ENCODE measurements around the gene ERG.

ERG gene

GRCh38 chr21:38474796-38475195 lies 23.5 kb downstream of the ERG start:
- TF ChIP-seq CTCF (conservative IDR thresholded peaks at IDR 0.05; ENCODE audit: low read depth, low read length), result no peak
- Histone ChIP-seq H3K4me1 (ENCODE audit: low read depth, poor library complexity, severe bottlenecking) (peaks cover 11% of the 10 kb centered on the region), H3K9ac (no peak overlapping the region), H3K4me3 (IDR thresholded peaks at IDR 0.05; ENCODE audit: insufficient read depth, low read depth, low read length) (no peak overlapping the region), H3K27ac (no peak overlapping the region), H3K36me3 (ENCODE audit: insufficient read depth) (no peaks in the 10 kb centered on the region), H3K4me2 (no peak overlapping the region), H4K20me1 (ENCODE audit: insufficient read depth) (no peaks in the 10 kb centered on the region), H2AFZ (ENCODE audit: low read depth) (no peak overlapping the region), H3K27me3 (ENCODE audit: insufficient read depth, low read depth) (no peaks in the 10 kb centered on the region), H3K79me2 (ENCODE audit: insufficient read depth, low read depth) (no peaks in the 10 kb centered on the region)

- Histone ChIP-seq H3K27me3 (ENCODE audit: insufficient read depth, low read depth) (no peaks in the 10 kb centered on the region), H3K4me3 (IDR thresholded peaks at IDR 0.05; ENCODE audit: insufficient read depth, low read depth, low read length) (no peak overlapping the region), H2AFZ (ENCODE audit: low read depth) (no peak overlapping the region), H4K20me1 (ENCODE audit: insufficient read depth) (no peaks in the 10 kb centered on the region), H3K27ac (no peak overlapping the region), H3K79me2 (ENCODE audit: insufficient read depth, low read depth) (no peaks in the 10 kb centered on the region), H3K4me1 (ENCODE audit: low read depth, poor library complexity, severe bottlenecking) (peaks cover 9% of the 10 kb centered on the region), H3K36me3 (ENCODE audit: insufficient read depth) (no peaks in the 10 kb centered on the region), H3K9ac (no peak overlapping the region), H3K4me2 (no peak overlapping the region)
- TF ChIP-seq CTCF (conservative IDR thresholded peaks at IDR 0.05; ENCODE audit: low read depth, low read length), result no peak
Observed at GRCh38 chr21:38474124-38474523, 24.2 kb downstream of the ERG start.

GRCh38 chr21:38472412-38473108 lies 25.7 kb downstream of the ERG start:
- no peak overlapping the region for H3K9ac ChIP-seq
- no peak overlapping the region for H2AFZ ChIP-seq (ENCODE audit: low read depth)
- H3K36me3 ChIP-seq (ENCODE audit: insufficient read depth), result no peaks in the 10 kb centered on the region
- H3K79me2 ChIP-seq (ENCODE audit: insufficient read depth, low read depth), result no peaks in the 10 kb centered on the region
- no peaks in the 10 kb centered on the region for H4K20me1 ChIP-seq (ENCODE audit: insufficient read depth)
- H3K4me3 ChIP-seq (IDR thresholded peaks at IDR 0.05; ENCODE audit: insufficient read depth, low read depth, low read length), result no peak overlapping the region
- no peak overlapping the region for H3K4me2 ChIP-seq
- no peaks in the 10 kb centered on the region for H3K27me3 ChIP-seq (ENCODE audit: insufficient read depth, low read depth)
- no peaks in the 10 kb centered on the region for H3K4me1 ChIP-seq (ENCODE audit: low read depth, poor library complexity, severe bottlenecking)
- H3K27ac ChIP-seq, result no peak overlapping the region
- TF ChIP-seq CTCF (conservative IDR thresholded peaks at IDR 0.05; ENCODE audit: low read depth, low read length), result no peak

DNA sequence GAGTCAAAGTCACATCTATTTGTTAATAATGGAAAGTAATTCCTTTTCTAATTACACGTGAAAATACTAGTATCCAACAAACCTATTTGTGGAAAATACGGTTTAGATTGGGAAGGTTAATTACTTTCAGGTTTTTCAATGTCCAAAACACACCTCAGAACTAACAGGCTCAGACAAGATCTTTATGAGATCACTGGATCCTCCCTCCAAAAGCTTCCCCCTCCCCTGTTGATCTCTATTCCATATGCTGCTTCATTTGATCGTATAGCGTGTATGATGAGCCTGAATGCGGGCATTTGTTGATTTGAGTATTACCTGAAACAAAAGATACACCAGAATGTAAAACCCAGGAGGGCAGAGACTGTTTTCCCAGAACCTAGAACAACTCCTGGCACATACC lies 26.5 kb downstream of the ERG start:
- TF ChIP-seq CTCF (conservative IDR thresholded peaks at IDR 0.05; ENCODE audit: low read depth, low read length), result no peak

More for the DNA sequence above, 26.5 kb downstream of the ERG start:
- Histone ChIP-seq H3K9ac (no peak overlapping the region), H3K79me2 (ENCODE audit: insufficient read depth, low read depth) (no peaks in the 10 kb centered on the region), H3K27ac (no peak overlapping the region), H3K4me3 (IDR thresholded peaks at IDR 0.05; ENCODE audit: insufficient read depth, low read depth, low read length) (no peak overlapping the region), H3K4me1 (ENCODE audit: low read depth, poor library complexity, severe bottlenecking) (no peaks in the 10 kb centered on the region), H4K20me1 (ENCODE audit: insufficient read depth) (no peaks in the 10 kb centered on the region), H3K4me2 (no peak overlapping the region), H3K27me3 (ENCODE audit: insufficient read depth, low read depth) (no peaks in the 10 kb centered on the region), H2AFZ (ENCODE audit: low read depth) (no peak overlapping the region), H3K36me3 (ENCODE audit: insufficient read depth) (no peaks in the 10 kb centered on the region)

Data from KMS-11 (cell line).